MV-4-11 (cell line): ENCODE results near the gene CNNM2.
"Not testable (repeated sequence)": the region's sequence is repeated elsewhere in the genome, so short reads cannot be mapped to it uniquely, and the experiment has no call there.

Experiments used
- DNase-seq: peaks from one replicate; lab custom pipeline; 2025; lab: John Stamatoyannopoulos, UW

Gene CNNM2

DNA sequence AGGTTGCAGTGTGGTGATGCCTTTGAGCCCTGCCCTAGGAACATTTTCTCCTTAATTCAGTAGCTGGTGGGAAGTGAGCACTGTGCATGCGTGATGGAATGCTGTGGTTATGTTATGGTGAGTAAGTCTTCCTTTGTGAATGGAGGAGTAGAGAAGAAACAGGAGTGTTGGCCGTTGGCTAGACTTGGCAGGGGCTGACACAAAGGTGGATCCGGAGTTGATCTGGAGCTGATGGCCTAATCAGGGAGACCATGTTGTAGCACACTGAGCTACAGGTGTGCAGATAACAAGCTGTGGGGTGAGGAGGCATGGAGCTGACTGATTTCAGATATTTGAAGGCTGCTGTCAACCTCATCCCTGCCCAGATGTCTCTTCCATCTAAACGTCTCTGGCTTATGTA, 122.3 kb downstream of the CNNM2 start:
- DNase-seq = no peak

DNA sequence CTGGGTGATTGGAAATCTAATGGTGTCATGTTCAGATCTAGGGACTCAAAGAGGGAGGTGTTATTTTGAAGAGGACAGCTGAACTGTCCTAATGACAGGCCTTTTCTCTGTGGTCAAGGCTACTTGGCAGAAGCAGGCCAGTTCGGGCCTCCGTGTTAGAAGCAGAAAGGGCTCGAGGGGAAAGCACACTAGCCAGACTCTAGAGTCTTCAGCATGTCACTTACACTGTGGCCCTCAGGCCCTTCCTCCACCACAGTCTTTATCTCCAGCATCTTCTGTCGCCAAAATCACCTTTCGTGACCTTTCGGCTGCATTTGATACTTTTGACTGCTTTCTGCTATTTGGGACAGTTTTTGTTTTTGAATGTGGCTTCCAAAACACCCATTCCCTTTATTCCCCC, 123.3 kb downstream of the CNNM2 start:
- DNase-seq = no peak

DNA sequence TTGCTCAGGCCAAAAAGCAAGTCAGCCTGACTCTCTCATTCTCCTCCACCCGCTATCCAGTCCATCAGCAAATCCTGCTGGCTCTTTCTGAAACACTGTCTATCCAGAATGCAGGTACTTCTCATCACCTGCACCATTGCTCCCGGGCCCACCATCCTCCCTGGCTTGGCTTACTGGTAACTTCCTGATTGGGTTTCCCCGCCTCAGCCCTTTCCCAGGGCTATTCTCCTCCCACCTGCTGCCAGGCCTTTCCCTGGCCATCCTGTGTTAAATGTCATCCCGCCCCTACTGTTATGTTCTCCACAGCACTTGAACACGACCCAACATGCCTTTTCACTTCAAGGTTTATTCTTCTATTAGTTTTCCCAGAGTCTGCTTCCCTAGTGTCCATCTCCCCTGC, 124.0 kb downstream of the CNNM2 start:
- no peak for DNase-seq

DNA sequence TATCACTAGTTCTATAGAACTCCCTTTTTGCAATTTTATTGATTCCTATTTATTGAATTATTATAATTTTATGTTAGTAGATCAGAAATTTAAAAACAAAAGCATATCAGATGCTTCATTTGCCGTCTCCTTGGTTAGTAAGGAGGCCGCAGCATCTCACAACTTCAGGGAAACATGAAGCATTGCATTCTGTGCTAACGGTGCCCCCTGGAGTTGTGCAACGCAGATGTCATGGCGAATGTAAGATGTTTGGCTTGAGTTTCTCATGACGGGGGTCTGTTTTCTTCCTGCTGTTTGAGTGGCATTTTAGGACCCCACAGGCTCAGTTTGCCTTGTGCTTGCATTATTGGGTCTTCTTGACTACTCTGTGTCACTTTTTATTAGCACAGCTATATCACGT, 124.8 kb downstream of the CNNM2 start:
- DNase-seq = no peak

DNA sequence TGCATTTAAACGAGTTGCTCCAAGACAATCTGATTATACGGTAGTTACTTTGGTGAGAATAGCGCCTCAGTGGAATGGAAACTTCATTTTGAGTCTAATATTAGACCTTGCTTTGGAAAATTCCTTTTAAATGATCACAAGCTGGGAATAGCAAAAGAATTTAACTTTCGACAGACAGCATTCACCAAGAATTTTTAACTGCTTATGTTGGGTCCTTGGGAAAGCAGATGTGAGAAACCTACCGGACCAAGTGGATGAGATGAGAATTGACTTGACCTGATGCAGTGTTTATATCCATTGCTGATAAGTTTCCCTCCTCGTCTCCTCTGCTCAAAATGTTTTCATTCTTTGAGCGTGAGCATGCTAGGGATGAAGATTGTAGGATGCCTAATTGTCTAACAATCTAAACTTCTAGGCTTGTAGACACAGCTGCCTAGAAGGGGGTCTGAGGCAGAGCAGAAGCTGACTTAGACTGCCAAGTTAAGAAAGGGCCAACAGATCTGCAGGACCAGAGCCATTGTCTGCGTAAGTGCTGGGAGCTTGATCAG, 126.9 kb downstream of the CNNM2 start:
- no peak for DNase-seq

DNA sequence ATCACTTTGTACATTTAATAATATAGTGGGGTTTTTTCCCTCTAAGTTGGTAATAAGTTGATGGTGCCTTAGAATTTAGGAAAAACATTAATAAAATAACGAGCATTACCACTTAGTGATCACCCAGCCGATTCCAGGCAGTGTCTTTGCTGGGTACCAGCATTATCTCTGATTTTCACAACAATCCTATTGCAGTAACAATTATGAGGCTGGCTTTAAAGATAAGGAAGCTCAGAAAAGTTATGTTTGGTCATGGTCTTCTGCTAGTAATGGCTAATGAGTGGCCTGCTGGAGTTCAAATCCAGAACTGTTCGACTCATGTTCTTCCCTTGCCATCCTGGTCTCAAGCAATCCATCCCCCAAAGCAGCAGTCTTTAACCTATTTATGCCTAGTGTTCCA, 127.9 kb downstream of the CNNM2 start:
- DNase-seq = no peak

DNA sequence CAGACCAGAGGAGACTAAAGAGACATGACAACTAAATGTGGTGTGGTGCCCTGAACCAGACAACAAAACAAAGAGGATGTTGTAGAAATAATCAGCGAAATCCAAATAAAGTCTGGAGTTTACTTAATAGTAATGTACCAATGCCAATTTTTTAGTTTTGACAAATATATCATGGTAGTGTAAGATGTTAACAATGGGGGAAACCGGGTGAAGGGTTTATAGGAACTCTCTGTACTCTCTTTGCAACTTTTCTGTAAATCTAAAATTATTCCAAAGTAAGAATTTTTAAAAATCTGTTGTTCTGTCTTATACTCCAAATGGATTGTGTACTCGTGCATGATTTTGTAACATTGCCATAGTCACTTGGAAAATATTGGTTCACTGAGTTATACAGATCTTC, 129.3 kb downstream of the CNNM2 start:
- DNase-seq = no peak

DNA sequence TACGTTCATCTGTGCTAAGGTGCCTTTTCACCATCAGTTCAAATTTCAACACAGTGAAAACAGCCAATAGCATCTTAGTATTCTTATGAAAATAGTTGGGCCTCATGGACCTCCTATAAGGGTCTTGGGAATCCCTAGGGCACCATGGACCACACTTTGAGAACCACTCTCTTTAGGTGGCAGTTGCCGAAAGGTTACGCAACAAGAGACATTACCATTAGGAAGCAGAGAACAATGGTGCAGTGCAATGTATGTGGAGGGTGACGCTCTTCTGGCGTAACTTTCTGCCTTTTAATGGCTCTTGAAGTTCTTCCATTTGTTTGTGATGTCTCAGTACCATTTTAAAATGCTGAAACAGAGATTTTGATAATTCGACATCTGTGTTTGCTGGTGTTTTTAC, 131.1 kb downstream of the CNNM2 start:
- peak; percentile 66 for DNase-seq

DNA sequence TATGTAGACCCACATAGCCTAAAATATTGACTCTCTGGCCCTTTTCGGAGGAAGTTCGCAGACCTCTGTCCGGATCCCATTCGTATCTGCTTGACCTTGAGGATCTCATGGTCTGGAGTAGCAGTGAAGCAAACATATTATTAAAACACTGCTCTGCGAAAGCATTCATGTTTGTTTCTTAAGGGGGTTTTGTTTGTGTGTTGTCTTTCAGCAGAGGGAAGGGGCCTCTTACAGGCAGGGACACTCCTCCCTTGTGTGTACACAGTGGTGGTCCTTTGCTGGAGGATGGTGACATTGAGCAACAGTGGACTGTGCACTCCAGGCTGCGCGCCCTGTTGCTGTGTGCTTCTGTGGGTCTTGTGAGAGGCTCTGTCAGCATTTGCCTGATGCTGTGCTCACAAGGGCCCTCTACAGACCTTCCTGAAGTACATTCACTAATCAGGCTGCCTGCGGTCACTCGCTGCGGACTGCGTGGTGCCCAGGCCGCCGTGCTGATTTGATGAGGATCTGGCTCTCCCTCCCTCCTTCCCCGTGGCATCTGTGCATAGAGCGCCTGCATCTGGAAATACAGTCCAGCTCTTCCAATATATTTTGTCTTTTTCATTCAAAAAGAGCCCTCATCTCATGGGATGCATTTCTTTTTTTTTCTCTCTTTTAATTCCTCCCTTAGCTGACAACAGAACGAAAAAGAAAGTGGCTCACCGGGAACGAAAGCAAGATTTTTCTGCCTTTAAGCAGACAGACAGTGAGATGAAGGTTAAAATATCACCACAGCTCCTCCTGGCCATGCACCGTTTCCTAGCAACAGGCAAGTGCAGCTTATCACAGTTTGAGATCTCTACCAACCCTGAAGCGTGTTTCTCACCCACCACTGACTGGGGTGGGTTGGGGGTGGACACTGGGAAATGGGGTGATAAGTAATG, 135.8 kb downstream of the CNNM2 start:
- peak; percentile 71 for DNase-seq

DNA sequence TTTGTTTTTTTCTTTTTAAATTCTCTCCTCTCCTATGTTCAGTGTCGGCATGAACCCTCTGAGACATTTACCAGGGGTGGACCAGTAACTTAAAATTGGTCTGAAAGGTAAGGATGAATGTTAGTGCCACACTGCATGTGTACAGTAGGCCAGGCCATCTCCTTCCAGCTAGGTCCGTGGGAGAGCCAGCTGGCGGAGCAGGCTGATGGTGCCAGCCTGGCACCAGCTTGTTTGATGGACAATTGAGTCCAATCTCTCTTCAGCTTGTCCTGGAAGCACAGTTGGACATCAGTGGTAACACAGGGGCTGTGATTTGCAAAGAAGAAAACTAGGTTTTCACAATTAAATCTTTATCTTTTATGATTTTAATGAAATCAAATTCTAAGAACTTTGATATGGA, 136.5 kb downstream of the CNNM2 start:
- DNase-seq = no peak

DNA sequence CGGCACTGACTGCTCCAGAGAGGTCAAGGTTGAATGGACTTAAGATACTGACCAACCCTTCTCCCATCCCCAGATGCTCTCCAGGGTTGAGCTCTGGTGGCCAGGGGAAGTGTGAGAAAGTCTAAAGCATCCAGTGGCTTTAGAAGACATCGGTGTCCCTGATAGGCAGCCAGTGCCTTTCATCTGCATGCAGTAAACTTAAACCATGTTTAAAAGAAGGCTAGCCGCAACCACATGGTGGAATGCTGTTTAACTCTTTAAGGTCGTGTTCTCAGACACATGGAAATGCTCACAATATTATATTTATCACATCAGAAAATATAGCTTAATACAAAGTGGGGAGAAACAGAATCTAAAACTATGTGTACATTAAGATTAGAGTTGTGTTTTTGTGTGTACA, 137.0 kb downstream of the CNNM2 start:
- DNase-seq = no peak

DNA sequence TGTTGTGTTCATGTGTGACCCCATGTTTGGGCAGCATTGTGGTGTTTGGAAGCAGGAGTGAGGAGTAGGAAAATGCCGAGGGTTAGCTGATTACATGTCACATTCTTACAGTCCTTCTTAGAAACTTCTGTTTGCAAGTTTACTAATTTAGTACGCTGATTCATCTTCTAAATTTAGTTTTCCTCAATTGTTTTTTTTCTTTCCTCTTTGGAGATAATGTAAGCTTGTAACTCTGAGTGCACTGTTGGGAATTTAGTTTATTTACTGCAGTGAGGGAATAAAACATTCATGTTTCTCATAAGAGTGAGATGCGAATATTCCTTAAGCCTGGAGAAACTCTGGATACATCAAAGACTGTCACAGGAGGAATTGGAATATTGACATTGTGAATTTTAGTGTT, 139.9 kb downstream of the CNNM2 start:
- no peak for DNase-seq

DNA sequence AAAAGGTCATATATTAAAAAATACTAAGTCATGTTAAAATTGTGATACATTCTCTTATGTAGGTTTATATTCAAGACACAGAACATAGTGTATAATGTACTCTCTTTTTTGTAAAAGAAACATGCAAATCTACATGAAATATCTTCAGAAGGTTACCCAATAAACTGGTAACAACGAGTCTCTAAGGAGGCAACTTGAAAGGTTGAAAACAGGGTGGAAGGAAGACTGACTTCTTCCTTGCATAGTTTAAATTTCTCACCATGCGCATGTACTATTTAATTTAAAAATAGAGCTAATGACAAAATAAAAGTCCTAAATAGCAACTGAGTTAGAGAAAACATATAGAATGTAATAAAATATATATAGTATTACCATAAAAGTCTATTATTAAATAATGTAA, 142.5 kb downstream of the CNNM2 start:
- DNase-seq = no peak

DNA sequence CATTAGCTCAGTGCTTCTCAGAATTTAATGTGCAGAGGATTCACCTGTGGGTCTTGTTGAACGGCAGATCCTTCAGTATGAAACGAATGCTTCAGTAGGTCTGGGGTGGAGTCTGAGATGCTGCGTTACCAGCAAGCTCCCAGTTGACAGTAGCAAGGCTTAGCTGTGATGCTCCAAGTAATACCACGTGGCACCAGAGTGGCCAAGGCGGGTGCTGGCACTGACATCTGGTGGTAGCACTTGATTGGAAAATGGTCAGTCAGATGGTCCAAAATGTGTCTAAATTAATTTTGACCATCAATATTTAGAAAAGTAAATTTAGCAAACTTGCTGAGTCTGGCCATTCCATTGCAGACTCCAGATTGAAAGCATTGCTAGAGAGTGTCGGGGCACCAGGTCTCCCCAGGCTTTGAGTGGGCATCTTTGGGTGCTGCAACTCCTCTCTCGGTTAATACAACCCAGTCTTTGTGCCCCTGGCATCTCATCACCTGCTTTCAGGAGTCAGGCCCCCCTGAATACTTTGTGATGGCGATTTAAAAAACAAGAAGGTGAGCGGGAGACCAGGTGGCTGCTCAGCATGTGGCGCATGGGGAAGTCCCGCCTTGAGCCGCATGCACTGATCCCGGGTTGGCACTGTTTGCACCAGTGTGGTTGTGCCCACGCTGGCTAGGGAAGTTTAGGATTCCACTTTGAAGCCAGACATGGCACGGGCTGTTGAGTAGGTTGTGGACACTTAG, 144.9 kb downstream of the CNNM2 start:
- no peak for DNase-seq

DNA sequence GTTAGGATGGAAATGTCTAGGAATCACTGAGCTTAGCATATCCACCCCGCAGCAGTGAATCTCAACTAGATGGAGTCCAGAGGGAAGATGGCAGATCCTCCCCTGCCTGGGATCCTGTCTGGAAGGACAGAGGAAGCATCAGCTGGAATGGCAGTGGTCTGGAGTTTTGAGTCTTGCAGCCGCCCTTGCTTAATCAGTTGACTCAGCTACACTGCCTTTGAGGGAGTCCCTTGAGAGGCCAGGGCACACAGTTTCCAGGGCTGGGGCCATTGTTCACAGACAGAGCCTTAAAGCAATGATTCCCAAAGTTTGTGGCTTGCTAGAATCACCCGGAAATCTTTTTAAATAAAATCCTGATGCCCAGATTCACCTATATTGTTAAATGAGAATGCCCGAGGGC, 146.9 kb downstream of the CNNM2 start:
- no peak for DNase-seq

DNA sequence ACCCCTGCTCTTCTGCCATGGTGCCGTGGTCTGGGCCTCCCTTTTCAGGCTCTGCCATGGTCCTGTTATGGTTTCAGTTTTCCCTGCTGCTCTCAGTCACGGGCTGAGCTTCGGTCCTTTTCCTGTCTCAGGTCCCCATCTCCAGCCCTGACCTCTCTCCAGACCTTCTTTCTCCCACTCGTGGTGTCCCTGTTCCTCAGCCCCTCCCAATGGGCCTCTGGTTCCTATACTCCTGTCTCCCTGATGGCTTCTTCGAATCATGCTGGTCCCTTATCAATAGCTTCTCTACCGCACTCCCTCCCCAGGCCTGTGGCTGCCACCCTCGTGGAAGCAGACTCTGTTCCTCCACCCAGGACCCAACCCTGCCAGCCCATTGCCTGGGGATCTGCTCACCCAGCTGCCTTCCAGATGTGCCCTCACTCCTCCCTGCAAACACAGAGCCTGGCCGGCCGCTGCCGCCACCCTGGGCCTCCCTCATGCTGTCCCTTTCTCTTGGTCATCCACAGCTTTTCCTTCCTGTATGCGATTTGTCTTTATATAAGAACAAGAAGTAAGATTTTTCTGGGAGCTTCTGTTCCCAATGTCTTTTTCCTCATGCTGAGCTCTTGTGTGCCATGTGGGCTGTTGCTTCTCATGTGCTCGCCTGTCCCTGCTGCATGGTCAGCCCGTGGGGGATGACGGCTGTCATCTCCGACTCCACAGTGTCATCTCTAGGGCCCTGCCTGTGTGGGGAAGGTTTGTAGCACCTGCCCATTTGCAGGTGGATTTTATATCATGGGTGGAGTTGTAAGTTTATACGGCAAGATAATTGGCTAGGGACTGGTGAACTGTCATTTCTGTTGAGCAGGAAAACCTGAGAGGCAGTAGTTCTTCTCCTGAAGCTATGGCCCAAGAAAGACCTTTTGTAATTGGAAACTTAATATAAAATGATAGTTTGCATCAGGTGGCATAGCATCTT, 148.3 kb downstream of the CNNM2 start:
- no peak for DNase-seq

DNA sequence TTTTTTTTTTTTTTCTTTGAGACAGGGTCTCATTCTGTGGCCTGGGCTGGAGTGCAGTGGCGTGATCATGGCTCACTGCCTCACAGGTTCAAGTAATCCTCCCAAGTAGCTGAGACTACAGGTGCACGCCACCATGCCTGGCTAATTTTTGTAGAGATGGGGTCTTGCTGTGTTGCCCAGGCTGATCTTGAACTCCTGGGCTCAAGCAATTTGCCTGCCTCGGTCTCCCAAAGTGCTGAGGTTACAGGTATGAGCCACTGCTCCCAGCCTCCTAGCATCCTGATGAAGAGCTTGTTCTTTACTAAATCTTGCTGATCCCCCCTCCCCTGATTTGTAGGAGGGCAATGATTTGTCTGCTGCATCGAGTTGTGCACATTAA, 149.0 kb downstream of the CNNM2 start:
- not testable (repeated sequence) for DNase-seq

DNA sequence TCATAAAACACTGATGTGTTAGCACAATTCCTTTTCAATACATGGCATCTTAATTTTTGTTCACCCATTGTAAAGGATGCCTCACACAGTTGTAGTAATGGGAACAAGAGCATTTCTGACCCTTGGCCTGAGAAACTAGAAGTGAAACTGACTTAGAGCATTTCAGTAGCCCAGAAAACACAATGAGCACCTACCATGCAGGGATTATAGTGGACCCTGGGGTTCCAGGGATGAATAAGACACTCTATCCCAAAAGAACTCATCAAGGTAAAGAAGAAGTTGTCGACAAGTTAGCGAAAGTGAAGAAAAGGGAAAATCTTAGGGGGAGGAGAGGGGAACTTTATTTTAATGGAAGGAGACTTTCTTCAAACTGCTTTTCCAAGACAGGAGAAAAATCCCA, 149.4 kb downstream of the CNNM2 start:
- DNase-seq = peak; percentile 59

DNA sequence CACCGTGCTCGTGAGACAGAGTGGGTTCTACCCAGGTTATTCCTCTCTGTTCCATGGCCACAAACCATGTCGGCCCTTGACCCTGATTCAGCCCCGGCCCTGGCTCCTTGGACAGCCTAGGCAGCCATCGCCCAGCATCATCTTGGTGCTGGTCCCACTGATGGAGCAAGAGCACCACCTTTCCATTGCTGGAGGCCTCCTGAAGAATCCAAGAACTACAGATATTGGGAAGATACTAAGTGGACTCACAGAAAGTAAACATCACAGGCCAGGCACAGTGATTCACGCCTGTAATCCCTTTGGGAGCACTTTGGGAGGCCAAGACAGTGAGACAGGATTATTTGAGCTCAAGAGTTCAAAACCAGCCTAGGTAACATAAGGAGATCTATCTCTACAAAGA, 149.9 kb downstream of the CNNM2 start:
- DNase-seq = no peak

DNA sequence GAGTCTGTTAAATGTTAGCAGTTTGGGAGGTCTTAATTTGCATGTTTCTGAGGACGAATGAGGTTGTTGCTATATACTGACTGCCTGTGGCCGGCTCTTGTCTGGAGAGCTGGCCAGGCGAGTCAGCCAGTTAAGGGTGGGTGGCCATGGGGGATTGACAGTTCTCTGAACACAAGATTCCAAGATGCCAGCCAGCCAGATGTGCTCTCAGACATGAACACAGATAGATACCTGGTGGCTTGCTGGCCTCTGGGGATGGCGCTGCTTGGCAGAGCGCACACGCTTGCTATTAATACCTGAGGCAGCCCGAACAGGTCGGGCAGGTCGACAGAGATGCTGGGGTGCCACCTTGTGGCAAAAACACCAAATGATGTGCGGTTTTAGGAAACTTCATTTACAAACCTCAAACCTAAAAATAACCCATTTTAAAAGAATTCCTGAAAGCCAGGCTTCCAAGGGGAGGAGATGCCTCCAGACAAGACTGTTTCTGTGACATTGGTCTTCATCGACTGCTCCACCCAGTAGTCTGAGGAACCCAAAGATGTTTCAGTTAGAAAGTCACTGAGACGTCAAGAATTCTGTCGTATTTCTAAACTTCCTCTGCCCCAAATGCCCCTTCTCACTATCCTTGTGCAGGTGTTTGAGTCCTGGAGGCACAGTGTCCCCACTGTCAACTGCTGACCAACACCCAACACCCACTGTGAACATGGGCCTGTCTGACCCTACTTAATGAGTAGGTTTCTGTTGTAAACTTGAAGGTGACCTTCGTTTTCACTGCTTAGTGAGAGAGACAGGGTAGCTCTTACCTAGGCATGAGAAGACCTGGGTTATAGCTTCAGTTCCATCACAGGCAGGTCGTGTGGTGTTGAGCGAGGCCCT, 151.6 kb downstream of the CNNM2 start:
- DNase-seq = peak; percentile 23

DNA sequence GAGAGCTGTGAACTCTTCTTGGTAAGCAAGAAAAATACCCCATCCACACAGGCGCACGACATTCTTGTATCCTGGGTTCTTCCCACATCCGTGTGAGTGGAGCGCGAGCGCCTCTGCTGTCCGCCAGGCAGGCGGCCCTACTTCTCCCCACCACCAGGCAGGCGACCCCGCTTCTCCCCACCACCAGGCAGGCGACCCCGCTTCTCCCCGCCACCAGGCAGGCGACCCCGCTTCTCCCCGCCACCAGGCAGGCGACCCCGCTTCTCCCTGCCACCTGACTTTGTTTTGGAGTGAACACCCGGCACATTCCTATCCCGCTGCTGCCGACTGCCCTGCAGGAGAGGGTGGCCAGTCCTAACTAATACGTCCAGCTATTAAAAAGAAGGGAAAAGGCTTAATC, 154.2 kb downstream of the CNNM2 start:
- no peak for DNase-seq
